Measurements from ENCODE around the gene OR4C5.
"Not testable (repeated sequence)": the region's sequence is repeated elsewhere in the genome, so short reads cannot be mapped to it uniquely, and the experiment has no call there.

Gene OR4C5

GRCh38 chr11:48366365-48366764 lies at the start of gene OR4C5:
OR4C5 (minus strand) TSS chr11:48366465; CDS start chr11:48366465, 0 bp downstream.
- no peak for DNase-seq (ENCODE audit: low read depth in 2 of 2)

GRCh38 chr11:48384670-48385069 lies 18.4 kb upstream of the OR4C5 start:
- DNase-seq (ENCODE audit: low read depth in 2 of 2), result no peak

GRCh38 chr11:48384151-48384550 lies 17.9 kb upstream of the OR4C5 start:
- not testable (repeated sequence) for DNase-seq (ENCODE audit: low read depth in 2 of 2)

- DNase-seq (ENCODE audit: low read depth in 2 of 2), result not testable (repeated sequence)
Measured at GRCh38 chr11:48361289-48361688, 5.0 kb downstream of the OR4C5 start.

GRCh38 chr11:48354677-48355076 lies 11.6 kb downstream of the OR4C5 start:
- no peak for DNase-seq (ENCODE audit: low read depth in 2 of 2)

GRCh38 chr11:48354013-48354412 lies 12.3 kb downstream of the OR4C5 start:
- no peak for DNase-seq (ENCODE audit: low read depth in 2 of 2)

GRCh38 chr11:48346286-48346685 lies 20.0 kb downstream of the OR4C5 start:
- DNase-seq (ENCODE audit: low read depth in 2 of 2), result not testable (repeated sequence)

- DNase-seq (ENCODE audit: low read depth in 2 of 2), result not testable (repeated sequence)
Measured at GRCh38 chr11:48342505-48342904, 23.8 kb downstream of the OR4C5 start.

GRCh38 chr11:48341466-48341865 lies 24.8 kb downstream of the OR4C5 start:
- no peak for DNase-seq (ENCODE audit: low read depth in 2 of 2)

- DNase-seq (ENCODE audit: low read depth in 2 of 2), result not testable (repeated sequence)
Measured at GRCh38 chr11:48324620-48325019, 41.6 kb downstream of the OR4C5 start, which contains the start of gene OR4C3. OR4C3 (plus strand) TSS chr11:48324920; CDS start chr11:48325022, 102 bp downstream.

- not testable (repeated sequence) for DNase-seq (ENCODE audit: low read depth in 2 of 2)
Measured at GRCh38 chr11:48319813-48320212, 46.5 kb downstream of the OR4C5 start.
